ENCODE measurements around the gene JKAMP. TPM values are rescaled to one million over a fixed set of nuclear protein-coding genes. Genes with fewer than 3 reads are reported as not detected.
A peak's percentile ranks its signal among the peaks of the same experiment; 100 is the strongest.

JKAMP gene
- total and polyA plus RNA-seq, 12 donors, result 19.6 to 31.9 (median 26.4) TPM

DNA sequence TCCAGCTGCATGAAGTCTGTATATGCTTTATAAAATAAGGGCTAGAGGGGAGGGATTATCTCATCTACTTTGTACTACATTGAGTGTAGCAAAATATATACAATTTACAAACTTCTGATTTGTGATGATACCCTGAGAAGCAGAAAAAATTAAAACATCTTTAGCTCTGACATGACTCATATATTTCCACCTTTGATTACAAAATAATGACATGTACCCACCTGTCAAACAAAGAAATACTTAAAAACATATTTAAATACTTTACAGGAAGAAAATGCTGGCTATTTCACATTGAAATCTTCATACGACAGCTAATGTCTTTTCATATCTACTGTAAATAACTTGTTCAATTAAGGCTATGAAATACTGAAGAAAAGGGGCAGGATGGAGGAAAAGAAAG lies 22.4 kb upstream of the JKAMP start:
- ATAC-seq (no peak), DNase-seq (no peak)
- peaks cover 0 to 22% (median 0%) of the 10 kb centered on the region in 7 donors for H3K27me3 ChIP-seq
- H3K27ac ChIP-seq, result no peak overlapping the region
- peaks cover 5 to 16% (median 10%) of the 10 kb centered on the region in 9 donors for H3K4me1 ChIP-seq
- WGBS, 2 donors, result 94 to 95% methylated on average over 1 of the region's 1 CpG
- no peak overlapping the region for H3K4me3 ChIP-seq
- TF ChIP-seq, protein P1, sequence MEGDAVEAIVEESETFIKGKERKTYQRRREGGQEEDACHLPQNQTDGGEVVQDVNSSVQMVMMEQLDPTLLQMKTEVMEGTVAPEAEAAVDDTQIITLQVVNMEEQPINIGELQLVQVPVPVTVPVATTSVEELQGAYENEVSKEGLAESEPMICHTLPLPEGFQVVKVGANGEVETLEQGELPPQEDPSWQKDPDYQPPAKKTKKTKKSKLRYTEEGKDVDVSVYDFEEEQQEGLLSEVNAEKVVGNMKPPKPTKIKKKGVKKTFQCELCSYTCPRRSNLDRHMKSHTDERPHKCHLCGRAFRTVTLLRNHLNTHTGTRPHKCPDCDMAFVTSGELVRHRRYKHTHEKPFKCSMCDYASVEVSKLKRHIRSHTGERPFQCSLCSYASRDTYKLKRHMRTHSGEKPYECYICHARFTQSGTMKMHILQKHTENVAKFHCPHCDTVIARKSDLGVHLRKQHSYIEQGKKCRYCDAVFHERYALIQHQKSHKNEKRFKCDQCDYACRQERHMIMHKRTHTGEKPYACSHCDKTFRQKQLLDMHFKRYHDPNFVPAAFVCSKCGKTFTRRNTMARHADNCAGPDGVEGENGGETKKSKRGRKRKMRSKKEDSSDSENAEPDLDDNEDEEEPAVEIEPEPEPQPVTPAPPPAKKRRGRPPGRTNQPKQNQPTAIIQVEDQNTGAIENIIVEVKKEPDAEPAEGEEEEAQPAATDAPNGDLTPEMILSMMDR (IDR thresholded peaks at IDR 0.05), result no peak
- intact Hi-C loops (cut with DNase I), result no loop called here
- no peaks in the 10 kb centered on the region for H3K9me3 ChIP-seq
- H3K36me3 ChIP-seq, result peaks cover 0 to 27% (median 1%) of the 10 kb centered on the region in 9 donors

DNA sequence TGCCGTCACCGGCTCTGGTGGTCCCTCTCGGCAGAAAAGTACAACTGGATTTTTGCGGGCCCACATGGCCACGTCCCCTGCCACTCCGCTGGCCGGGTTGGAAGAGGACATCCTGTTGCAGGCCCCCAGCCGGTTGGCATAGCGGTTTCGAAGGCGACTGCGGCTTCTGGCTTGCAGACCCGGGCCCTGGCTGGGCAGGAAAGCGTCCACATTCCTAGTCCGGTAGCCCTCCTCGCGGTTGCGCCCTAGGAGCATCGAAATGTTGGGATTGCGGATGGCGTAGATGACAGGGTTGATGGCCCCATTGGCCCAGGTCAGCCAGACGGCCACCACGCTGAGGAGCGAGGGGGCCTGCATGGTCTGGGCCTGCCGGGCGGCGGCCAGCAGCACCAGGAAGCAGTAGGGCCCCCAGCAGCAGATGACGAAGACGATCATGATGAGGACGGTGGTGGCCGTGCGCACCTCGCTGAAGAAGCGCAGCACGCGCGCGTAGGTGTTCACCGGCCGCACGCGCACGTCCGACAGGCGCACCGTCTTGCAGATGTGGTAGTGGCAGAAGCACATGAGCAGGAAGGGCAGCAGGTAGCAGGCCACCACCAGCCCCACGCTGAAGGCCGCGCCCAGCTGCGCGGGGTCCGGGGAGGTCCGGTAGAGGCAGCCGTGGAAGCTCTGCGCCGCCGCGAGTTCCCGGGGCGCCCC lies 20.4 kb upstream of the JKAMP start:
- DNase-seq, result no peak
- H3K27ac ChIP-seq, result peak overlapping the region in 8 of 10 donors; percentile 41 to 65 (median 60)
- peak in 5 of 8 donors; percentile 5 to 66 (median 30) for ATAC-seq
- TF ChIP-seq, protein P1 (IDR thresholded peaks at IDR 0.05), result no peak
- peaks cover 5 to 16% (median 10%) of the 10 kb centered on the region in 9 donors for H3K4me1 ChIP-seq
- intact Hi-C loops (cut with DNase I), result no loop called here
- peak overlapping the region; percentile 64 to 91 (median 70) for H3K4me3 ChIP-seq
- peaks cover 0 to 22% (median 0%) of the 10 kb centered on the region in 9 donors for H3K36me3 ChIP-seq
- no peaks in the 10 kb centered on the region for H3K9me3 ChIP-seq
- peaks cover 0 to 22% (median 0%) of the 10 kb centered on the region in 7 donors for H3K27me3 ChIP-seq
- 36 to 38% methylated on average over 60 of the region's 60 CpGs for WGBS, 2 donors

DNA sequence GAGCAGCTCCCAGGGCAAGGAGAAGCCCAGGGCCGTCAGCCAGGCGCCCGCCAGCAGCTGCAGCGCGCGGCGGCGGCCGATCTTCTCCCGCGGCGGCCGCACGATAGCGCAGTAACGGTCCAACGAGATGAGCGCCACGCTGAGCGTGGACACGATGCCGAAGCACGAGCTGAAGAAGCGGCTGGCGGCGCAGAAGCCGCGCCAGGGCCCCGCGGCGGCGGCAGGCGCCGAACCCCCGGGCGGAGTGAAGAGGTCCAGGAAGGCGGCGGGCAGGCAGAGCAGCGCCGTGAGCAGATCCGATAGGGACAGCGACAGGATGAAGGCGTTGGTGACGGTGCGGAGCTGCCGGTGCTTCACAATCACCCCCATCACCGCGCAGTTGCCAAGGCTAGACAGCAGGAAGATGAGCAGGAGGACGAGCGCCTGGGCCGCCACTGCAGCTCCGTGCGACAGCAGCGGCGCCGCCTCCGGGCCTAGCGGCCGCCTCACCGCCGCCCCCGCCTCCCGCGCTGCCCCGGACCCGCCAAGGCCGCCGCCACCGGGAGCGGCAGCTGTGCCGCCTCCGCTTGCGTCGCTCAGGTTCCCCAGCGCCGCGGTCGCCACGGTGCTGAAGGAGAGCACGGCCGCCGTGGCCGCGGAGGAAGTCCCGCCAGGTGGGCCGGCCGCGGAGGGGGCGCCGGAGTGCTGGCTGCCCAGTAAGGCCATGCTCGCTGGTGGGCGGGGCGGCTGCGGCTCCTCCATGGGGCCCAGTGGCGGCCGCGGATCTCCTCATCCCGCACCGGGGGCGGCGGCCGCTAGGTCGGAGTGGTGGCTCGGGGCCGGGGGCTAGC lies 19.6 kb upstream of the JKAMP start:
- H3K9me3 ChIP-seq, result no peaks in the 10 kb centered on the region
- intact Hi-C loops (cut with DNase I), result no loop called here
- TF ChIP-seq, protein P1 (IDR thresholded peaks at IDR 0.05), result peak in 1 of 9 donors; percentile 17
- peak overlapping the region in 9 of 10 donors; percentile 41 to 65 (median 60) for H3K27ac ChIP-seq
- H3K4me3 ChIP-seq, result peak overlapping the region; percentile 64 to 91 (median 70)
- H3K27me3 ChIP-seq, result peaks cover 0 to 22% (median 0%) of the 10 kb centered on the region in 7 donors
- H3K4me1 ChIP-seq, result peaks cover 5 to 16% (median 10%) of the 10 kb centered on the region in 9 donors
- DNase-seq, result peak; percentile 56 to 69
- H3K36me3 ChIP-seq, result peaks cover 0 to 24% (median 0%) of the 10 kb centered on the region in 9 donors
- peak; percentile 85 to 93 (median 86) for ATAC-seq
- 0 to 1% methylated on average over 98 to 105 of the region's 105 CpGs for WGBS, 2 donors
